ENCODE results near the gene AQR. TPM values are rescaled to one million over a fixed set of nuclear protein-coding genes. Genes with fewer than 3 reads are reported as not detected.

Gene AQR
- total and polyA plus RNA-seq, 10 of the 15 experiments (the other 5 are each of a cell fraction or from before 2014, with no cell fraction given) = 18.2 to 53.5 (median 32.6) TPM

GRCh38 chr15:34851751-34852150 lies 117.8 kb downstream of the AQR start:
- no peaks in the 10 kb centered on the region for H3K27me3 ChIP-seq (replicated peaks in 1 of 2; ENCODE audit: control insufficient read depth in 2 of 2, insufficient read depth in 2 of 2, low read length in 1 of 2)
- SMC1A ChIA-PET (ENCODE audit: uncharacterized antibody, unreplicated experiment) = interaction anchor here (0.7 kb wide), 1 partner anchor 11 kb away, joined by 3 read pairs; no protein-coding TSS in a partner anchor
- no peak overlapping the region for H2AFZ ChIP-seq (ENCODE audit: control insufficient read depth, low read depth, low read length)
- no peak overlapping the region for H3K9ac ChIP-seq (ENCODE audit: control insufficient read depth, insufficient read depth, low read length)
- no peaks in the 10 kb centered on the region for H3K4me1 ChIP-seq (ENCODE audit: control insufficient read depth, insufficient read depth, low read length)
- POLR2A ChIA-PET = no interaction called here
- in situ Hi-C loops (cut with MboI) (no loop called here), intact Hi-C loops (cut with micrococcal nuclease; ENCODE audit: unreplicated experiment) (no loop called here)
- H4K20me1 ChIP-seq (ENCODE audit: control insufficient read depth, insufficient read depth) = no peaks in the 10 kb centered on the region
- H3K79me2 ChIP-seq (ENCODE audit: control insufficient read depth, insufficient read depth, low read length) = no peaks in the 10 kb centered on the region
- FAIRE-seq (no peak), DNase-seq (ENCODE audit: low read depth, low spot score) (no peak), ATAC-seq (no peak)
- no peak overlapping the region for H3K4me2 ChIP-seq (ENCODE audit: control insufficient read depth, insufficient read depth)
- no peaks in the 10 kb centered on the region for H3K9me3 ChIP-seq (replicated peaks; ENCODE audit: control insufficient read depth, insufficient read depth, low read length)
- no peak for TF ChIP-seq SPI1 (IDR thresholded peaks at IDR 0.05; ENCODE audit: borderline replicate concordance, insufficient read depth, low read depth, low read length)
- TF ChIP-seq POU2F2 (IDR thresholded peaks at IDR 0.05; ENCODE audit: borderline replicate concordance, low read depth, low read length) = no peak
- TF ChIP-seq POLR2AphosphoS5 (IDR thresholded peaks at IDR 0.05; ENCODE audit: low read length) = no peak
- TF ChIP-seq E2F8 (IDR thresholded peaks at IDR 0.05; ENCODE audit: low read depth, partially characterized antibody) = no peak
- TF ChIP-seq ELK1 (IDR thresholded peaks at IDR 0.05; ENCODE audit: low read depth, low read length) = no peak
- no peak for TF ChIP-seq NR2F1 (conservative IDR thresholded peaks at IDR 0.05)
- no peak for TF ChIP-seq ZSCAN29 (IDR thresholded peaks at IDR 0.05)
- no peak for TF ChIP-seq TAF1 (IDR thresholded peaks at IDR 0.05; ENCODE audit: borderline replicate concordance, low read depth, low read length)
- no peak for TF ChIP-seq SUZ12 (IDR thresholded peaks at IDR 0.05; ENCODE audit: unreplicated experiment)
- no peak for TF ChIP-seq EED (IDR thresholded peaks at IDR 0.05; ENCODE audit: low read depth)
- TF ChIP-seq ZZZ3 (IDR thresholded peaks at IDR 0.05; ENCODE audit: control insufficient read depth, insufficient read length, low read depth) = no peak
- TF ChIP-seq MAX (IDR thresholded peaks at IDR 0.05; ENCODE audit: low read depth, low read length) = no peak
- no peak for TF ChIP-seq ATF7 (IDR thresholded peaks at IDR 0.05; ENCODE audit: low read depth)
- no peak for TF ChIP-seq NRF1 (conservative IDR thresholded peaks at IDR 0.05; ENCODE audit: low read depth, low read length)
- TF ChIP-seq PAX8 (IDR thresholded peaks at IDR 0.05) = no peak
- TF ChIP-seq YBX1 (IDR thresholded peaks at IDR 0.05) = no peak
- TF ChIP-seq NFYB (IDR thresholded peaks at IDR 0.05; ENCODE audit: insufficient read depth, low read depth, low read length) = no peak
- H3K27ac ChIP-seq (ENCODE audit: control insufficient read depth, insufficient read depth) = no peak overlapping the region
- no peak overlapping the region for H3K4me3 ChIP-seq
- no TSS peak for BruUV-seq (replicated peaks)
- RAD21 ChIA-PET (ENCODE audit: unreplicated experiment) = no interaction called here
- peaks cover 1 to 9% of the 10 kb centered on the region in 2 experiments for H3K36me3 ChIP-seq (ENCODE audit: control insufficient read depth in 2 of 2, insufficient read depth in 2 of 2, low read length in 1 of 2)
- CTCF ChIA-PET = interaction anchor here (1.4 kb wide), 1 partner anchor 66 kb away, joined by 4 read pairs; no protein-coding TSS in a partner anchor
- WGBS (ENCODE audit: insufficient coverage, insufficient replicate concordance, low lambda C conversion rate, missing lambda C conversion rate) = 82% methylated on average over 4 of the region's 4 CpGs

Data from GM12878 (cell line).